NCI-H446 (cell line): ENCODE results near the gene ERC2.

ENCODE experiments used
- DNase-seq, 2 experiments: peaks; one replicate each; lab custom pipeline; 2025; lab: John Stamatoyannopoulos, UW

The ERC2 gene

DNA sequence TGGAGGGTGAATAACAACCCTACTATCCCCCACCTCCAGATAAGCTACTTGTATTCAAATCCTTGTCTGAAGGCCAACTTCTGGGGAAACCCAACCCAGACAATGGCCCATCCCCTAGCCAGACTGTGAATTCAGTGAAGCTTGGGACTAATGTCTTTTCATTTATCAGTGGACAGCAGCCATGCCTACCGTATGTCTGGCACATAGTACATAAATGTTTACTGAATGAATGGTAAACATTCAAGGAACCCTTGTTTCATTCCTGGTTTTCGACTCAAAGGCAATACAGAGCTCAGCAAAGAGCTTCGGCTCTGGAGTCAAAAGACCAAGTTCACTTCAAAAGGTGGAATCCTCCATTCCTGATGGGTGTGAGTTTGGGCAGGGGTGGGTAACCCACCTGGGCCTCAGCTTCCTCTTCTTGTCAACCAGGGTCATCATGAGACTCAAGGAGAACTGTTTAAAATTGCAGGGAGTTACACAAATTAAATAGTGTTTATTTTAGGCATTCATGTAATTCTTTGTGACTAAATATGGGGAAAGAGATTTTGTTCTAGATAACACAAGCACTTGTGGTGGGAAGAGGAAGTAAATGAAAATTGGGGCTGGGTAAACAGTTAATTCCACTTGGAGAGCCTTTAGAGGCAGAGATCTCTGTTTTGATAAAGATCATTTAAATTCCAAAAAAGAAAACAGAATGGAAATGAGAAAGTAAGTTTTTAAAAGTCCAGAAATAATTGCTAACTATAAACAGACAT, 677.5 kb downstream of the ERC2 start:
- DNase-seq, result no peak

DNA sequence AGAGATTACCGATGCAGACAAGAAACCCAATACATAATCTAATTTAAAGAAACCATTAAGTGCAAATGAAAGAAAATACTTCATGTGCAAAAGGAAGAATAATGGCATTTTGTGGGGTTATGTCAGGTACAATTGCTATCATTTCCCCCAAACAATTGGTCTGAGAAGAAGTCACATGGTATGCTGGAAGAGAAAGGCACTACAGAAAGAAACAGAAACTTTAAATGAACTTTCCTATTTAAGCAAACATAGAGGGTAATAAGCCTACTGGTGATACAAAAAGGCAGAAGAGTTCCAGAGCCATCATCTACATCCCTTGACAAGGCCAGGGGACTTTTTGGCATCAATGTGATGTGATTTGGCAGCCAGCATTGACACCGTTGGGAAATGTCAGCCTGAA, 678.8 kb downstream of the ERC2 start:
- no peak for DNase-seq

DNA sequence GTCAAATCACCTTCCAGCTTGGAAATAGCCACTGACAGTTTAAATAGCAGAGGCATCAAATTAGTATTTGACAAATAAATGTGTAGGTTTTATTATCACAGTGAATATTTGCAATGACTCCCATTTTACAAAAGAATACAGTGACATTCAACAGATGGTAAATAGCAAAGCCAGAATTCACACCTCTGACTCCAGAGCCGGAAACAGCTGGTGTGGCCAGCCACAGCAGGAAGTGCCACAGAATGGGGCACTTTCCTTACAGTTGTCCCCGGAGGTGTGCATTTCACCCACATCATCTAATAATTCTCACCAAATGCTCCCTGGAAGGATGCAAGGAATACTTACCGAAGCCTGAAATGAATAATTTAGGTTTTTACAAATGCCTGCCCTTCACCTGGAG, 685.5 kb downstream of the ERC2 start:
- DNase-seq, result no peak

DNA sequence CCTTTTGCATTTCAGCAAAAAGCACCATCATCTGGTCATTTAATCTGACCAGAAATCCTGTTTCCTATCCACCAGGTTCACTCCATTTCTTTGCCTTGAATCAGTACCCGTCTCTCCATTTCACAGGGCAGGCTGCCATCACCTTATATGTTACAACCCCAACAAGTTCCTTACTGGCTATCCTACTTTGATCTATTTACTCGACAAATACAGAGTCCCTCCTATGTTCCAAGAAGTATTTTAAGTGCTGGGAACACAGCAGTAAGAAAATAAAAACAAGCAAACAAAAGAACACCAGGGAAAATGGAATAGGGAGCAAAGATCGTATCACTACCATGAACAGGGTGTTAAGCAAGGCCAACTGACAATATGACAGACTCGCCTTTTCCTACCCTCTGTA, 685.9 kb downstream of the ERC2 start:
- no peak for DNase-seq

DNA sequence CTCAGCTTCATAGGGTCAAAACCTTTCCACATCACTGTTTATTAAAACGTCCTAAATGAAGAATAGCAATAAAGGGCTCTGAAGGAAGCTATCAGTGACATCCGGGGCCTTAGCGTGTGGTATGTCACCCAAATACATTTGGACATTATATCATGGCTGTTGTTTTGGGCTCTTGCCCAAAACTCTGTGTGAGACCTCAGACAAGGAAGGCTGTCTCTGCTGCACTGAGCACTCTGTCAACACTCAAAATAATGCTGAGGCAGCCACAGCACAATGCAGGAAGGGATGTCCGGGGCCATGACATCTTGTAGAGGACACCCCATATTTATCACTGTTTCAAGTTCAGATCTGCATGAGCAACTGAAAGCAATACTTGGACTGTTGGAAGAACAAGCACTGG, 687.4 kb downstream of the ERC2 start:
- no peak for DNase-seq

DNA sequence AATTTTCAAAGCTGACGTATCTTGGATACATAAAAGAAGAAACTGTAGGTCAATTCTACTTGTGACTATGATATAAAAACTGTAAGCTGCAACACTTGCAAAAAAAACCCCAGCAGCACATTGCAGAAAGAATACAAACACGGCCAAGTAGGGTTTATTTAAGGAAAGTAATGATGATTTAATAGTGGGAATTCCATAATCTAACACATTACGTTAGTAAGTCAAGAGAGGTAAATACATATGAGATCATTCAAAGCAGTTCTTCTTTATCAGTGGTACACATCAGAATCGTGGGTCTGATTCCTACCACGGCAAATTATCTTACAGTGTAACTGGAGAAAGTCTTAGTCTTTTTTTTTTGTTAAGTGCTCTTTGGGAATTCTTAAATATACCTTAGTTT, 688.7 kb downstream of the ERC2 start:
- DNase-seq, result no peak

DNA sequence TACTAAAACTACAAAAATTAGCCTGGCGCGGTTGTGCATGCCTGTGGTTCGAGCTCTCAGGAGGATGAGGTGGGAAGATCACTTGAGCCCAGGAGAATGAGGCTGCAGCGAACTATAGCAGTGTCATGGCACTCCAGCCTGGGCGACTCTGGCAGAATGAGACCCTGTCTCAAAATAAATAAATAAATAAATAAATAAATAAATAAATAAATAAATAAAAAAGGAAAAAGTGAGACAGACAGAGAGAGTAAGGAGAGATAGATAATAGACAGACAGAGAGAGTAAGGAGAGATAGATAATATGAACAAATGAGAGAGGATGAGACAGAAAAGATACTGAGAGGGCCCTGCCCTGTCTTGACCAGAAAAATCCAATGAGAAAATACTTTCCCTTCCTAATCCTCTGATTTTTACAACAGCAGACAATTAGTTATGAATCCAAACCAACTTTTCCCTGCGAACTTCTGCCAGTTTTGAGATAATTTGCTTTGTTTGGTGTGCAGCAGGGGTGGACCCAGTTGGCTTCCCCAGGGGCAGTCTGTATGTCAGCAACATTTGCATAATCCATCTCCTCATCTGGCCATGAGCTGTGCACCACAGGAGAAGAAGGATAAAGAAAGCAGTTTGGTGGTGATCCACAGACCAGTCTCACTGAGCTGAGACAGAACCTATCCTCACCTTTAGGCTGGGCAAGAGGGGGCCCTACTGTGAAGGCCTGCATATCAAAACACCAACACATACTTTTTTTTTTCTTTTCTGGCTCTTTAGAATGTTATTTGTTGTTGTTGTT, 692.7 kb downstream of the ERC2 start:
- no peak for DNase-seq

DNA sequence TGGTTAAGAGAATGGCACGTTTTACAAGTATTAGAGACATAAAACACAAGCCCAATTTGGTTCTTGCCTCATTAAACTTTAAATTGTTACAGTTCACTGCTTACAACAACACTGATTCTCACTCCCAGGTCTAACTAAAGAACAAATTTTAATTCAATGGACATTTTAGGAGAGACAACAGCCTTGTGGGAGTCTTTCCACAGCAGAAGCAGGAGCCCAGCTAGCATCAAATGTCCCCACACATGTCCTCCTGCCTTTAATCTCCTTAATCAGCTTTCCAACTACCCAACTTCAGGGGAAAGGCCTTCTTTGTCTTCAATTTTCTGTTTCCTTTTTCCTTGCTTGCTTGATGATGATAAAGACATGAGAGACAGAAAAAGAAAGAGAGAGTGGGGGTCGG, 693.4 kb downstream of the ERC2 start:
- no peak for DNase-seq

DNA sequence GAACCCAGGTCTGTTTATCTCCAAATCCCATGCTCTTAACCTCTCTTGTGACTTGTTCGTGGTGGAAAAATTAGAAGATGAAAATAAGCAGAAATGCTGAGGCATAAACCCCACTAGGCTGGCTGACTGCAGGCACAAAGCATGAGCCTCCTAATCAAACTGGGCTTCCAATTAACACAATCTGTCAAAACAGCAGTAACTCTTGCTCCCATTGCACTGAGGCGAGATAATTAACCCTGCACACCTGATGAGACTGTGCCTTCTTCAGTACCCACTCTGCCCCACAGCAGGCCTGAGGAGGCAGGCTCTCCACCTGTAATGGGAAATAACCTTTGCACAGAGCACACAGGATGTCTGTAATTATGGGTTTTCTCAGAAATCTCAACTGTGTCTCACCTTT, 696.8 kb downstream of the ERC2 start:
- no peak for DNase-seq

DNA sequence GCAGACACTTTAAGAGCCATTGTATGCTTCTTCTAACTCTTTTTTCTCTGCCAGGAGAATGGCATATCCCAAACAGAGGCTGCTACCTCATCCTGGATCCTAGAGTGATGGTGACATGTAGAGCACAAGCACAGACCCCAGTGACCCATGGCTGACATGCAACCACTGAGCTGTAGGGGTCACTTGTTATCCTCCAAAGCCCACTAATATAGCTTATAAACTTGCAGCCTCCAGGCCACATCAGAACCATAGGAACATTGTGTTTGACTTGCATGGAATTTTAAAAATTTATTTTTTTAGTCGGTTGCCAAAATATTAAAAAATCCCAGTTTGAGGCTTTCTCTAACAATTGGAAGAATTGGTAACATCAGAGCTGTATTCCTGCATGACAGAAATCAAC, 698.2 kb downstream of the ERC2 start:
- no peak for DNase-seq

DNA sequence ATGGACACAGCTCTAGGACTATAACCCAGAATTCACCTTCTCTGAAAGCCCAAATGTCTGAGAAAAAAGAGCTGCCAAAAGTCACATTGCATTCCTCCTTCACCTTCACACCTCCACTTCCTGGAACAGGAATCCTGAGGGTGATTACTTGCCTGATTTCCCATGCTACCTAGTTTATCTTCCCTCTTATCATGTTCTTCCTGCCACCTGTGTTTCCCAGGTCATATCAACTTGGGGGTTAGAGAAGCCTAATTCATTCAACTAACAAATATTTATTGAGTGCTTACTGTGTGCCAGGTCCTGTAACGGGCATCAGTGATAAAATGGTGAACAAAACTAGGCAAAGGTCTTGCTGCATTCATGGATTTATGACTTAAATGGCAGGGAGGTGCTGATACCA, 701.5 kb downstream of the ERC2 start:
- no peak for DNase-seq

DNA sequence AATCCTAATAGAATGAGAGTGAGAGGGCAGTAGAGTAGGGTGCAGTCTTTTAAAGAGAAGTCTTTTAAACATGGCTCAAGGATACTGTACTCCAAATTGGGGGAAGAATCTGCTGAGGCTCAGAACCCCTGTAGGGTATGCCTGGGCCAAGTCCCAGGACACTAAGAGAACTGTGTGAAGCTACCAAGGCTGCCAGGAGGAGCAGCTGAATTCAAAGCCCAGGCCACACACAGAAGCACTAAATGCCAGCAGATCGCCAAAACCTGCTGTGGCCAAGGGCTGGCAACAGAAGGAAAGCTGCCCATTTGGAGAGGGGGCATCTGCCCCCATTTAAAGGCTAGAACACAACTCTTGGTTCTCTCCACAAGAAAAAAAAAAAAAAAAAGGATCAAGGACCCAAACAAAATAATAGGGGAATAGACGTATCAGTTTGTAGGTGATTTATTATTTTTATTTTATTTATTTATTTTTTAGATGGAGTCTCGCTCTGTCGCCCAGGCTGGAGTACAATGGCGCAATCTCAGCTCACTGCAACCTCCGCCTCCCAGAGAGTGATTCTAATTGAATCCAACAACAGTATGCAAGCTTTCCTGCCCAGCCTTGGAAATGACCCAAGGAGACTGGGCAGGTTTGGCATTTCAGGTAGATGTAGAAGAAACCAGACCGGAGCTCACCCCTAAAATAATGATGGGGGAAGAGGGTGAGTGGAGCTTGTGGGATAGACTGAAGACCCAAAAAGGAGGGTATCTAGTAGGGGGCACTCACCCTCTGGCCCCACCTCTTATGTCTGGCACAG, 702.2 kb downstream of the ERC2 start:
- peak in 1 of 2 experiments; percentile 2 for DNase-seq

DNA sequence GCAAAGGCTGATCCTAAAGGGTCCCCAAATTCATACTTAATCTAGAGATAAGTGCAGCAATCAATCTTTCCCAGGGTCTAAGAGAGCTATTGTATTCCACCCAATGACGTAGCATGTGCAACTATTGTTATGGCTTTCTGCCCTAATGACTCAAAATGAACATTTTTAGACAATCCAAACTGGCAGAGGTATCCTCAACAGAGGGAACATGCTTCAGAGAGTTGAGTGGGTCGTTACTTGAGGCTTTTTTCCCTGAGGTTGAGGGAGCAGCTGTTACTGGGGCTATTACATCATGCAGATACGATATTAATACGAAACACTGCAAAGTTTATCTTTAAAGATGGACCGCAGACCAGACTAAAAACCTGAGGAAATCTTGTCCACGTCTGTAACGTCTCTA, 702.9 kb downstream of the ERC2 start:
- peak in 1 of 2 experiments; percentile 1 for DNase-seq

DNA sequence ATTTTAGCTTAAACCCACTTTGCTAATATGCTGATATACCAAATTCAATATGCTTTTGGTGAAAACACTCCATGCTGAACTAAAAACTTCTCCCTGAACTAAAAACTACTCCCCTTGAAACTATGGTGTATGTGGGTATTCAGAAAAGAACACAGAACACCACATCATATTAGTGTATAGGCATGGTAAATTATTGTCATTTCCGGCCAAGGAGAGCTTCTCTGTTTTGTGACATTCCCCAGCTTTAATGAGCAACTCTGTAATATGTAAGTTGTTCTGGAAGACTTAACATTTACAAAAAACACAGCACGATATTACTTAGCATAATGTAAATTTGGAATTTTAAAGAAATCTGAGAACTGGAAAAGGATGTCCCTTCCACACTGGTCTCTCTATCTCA, 711.3 kb downstream of the ERC2 start:
- DNase-seq, result no peak

DNA sequence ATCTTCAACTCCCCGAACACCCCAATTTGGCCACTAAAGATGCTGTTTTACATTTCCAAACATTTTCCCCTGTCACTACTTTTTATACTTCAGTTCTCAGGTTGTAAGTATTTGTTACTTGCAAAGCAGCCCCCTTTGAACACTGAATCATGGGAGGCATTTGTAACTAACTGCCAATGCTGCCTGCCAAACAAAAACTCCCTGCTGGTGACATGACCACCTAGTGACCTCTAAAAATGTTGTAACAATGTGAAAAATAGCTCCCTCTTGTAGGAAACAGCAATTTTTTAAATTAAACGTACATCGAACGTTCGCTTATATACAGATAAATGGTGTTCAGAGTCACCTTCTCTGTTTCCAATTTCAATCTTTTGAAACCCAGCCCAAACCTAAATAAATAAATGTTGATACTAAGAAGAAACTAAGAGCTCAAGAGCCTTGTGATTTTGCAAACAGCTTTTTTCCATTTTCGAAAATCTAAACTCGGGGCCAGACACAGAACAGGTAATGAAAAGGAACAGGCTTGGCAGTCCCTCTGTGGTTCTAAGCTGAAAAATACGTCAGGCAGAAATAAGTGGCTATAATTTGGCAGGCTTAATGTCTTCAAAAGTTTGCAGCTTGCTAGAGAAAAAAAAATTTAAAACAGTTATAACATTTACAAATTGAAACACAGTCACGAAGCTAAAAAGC, 712.6 kb downstream of the ERC2 start:
- no peak for DNase-seq

DNA sequence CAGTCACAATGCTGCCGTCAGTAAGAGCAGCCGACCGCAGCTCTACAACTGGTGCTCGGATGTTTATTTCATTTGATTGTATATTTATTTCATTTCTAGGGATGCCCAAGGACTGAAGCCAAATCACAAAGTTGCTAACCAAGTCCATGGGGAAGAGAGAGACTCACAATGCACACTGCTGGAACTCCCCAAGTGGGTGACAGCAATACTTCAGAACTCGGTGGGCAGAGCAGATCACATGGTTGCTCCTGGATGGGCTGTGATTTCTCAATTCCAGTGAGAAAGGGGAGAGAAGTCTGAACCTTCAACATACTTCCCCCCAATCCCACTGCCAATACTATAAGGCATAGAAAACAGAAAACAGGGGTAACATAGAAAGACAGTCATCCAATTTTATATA, 715.4 kb downstream of the ERC2 start:
- no peak for DNase-seq

DNA sequence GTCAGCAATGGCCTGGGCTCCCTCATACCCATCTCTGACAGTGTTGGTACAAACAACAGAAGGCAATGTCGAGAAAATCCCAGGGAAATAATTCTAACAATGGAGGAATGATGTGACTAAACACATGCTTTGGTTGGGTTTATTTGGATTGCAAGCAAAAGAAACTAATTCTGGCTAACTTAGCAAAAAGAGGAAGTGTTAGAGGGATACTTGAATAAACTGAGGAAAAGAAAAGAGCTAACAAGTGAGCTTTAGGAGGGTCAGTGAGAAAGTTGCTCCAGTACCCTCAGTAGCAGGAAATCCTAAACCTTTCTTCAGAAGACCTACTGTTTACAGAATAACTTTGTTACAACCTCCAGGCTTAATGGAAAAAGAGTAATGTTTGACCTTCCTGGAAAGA, 716.5 kb downstream of the ERC2 start:
- DNase-seq, result no peak

DNA sequence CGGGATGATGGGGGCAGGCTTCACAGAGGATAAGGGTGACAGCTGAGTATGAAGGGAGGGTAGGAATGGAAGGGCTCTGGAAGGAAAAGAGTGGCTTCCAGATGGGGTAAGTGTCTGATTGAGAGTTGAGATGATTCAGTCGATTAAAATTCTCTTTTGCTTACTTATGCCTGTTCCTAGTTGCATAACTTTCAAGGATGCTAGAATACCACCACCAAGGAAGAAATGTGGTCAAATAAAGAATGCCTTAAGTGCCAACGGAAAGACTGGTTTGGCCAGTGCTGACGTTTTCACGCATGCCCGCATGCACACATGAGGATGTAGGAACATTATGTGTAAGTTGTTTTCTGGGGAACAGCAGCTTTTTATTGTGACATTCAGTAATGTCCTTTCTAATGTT, 717.7 kb downstream of the ERC2 start:
- no peak for DNase-seq

DNA sequence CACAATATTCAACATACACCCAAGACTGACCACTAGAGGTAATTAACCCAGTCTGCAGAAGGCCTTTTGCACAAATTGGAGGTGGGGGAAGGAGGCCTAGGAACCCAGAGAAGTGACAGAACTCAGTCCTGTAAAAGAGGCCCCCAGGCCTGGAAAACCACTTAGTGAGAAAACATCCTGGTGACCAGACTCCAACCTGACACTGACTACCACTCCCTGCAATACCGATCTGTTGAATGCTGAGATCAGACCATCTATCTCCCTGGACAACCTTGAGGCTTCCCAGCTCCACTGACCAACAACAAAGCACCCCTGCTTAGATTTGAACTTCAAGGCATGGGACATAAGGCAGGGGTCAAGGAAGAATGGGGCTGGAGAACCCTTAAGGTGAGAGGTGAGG, 719.2 kb downstream of the ERC2 start:
- DNase-seq, result no peak

DNA sequence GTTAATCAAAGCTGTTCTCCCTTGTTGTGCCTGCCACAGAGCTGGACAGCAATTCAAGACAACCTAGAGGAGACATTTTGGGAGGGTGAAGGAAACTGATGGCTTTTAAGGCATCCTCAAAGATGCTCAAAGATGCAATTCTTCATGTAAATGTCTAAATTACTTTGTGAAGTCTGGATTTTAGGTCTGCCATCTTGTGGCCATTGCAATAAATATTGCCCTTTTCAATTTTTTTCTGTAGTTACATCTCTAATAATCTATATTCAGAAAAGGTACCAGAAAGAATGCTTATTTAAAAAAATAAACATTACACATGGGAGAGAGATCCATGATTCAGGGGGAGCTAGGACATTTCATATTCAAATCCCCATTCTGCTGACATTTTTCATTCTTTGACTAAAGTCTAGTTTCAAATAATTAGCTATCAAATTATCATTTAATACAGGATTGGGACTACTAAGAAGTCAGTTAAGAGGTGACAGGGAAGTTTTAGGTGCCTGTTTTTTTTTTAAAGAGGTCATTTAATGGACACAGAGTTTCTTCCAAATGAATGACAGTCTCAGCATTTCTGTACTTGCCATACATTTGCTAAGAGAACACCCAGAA, 721.4 kb downstream of the ERC2 start:
- DNase-seq, result peak in 1 of 2 experiments; percentile 4

DNA sequence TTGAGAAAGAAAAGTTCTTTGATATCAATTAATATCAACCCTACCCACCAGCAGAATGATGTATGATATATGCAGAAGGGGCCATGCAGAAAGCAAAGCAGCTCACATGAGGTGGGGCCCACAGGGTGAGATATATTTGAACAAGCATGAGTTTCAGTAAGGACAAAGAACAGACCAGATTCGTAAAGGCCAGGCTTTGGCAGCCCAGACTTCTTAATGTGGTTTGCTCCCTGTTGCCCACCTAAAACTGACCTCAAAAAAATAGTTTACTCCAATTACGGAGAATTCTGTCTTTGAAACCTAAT, 725.5 kb downstream of the ERC2 start:
- no peak for DNase-seq
